ENCODE results near the gene REEP6.
"Not testable (repeated sequence)": the region's sequence is repeated elsewhere in the genome, so short reads cannot be mapped to it uniquely, and the experiment has no call there.

Gene REEP6

GRCh38 chr19:1507763-1508506 is 17.0 kb downstream of the REEP6 start:
- peak; percentile 58 for DNase-seq (ENCODE audit: low read depth)

- no peak for DNase-seq (ENCODE audit: low read depth)
Observed at GRCh38 chr19:1508507-1508856, 17.5 kb downstream of the REEP6 start.

- DNase-seq (ENCODE audit: low read depth), result no peak
Observed at GRCh38 chr19:1509602-1510441, 18.8 kb downstream of the REEP6 start.

GRCh38 chr19:1510442-1510806 is 19.4 kb downstream of the REEP6 start:
- DNase-seq (ENCODE audit: low read depth), result no peak

- no peak for DNase-seq (ENCODE audit: low read depth)
Observed at GRCh38 chr19:1510807-1511206, 19.8 kb downstream of the REEP6 start.

- no peak for DNase-seq (ENCODE audit: low read depth)
Observed at GRCh38 chr19:1511318-1512317, 20.6 kb downstream of the REEP6 start.

- DNase-seq (ENCODE audit: low read depth), result no peak
Observed at GRCh38 chr19:1512671-1513498, 21.9 kb downstream of the REEP6 start, which contains the start of gene ADAMTSL5. ADAMTSL5 (minus strand) TSS chr19:1513019; CDS start chr19:1510943, 2,076 bp downstream.

GRCh38 chr19:1513499-1514294 is 22.7 kb downstream of the REEP6 start:
- no peak for DNase-seq (ENCODE audit: low read depth)

GRCh38 chr19:1514295-1514661 is 23.3 kb downstream of the REEP6 start:
- no peak for DNase-seq (ENCODE audit: low read depth)

- DNase-seq (ENCODE audit: low read depth), result no peak
Observed at GRCh38 chr19:1514986-1515721, 24.2 kb downstream of the REEP6 start.

- DNase-seq (ENCODE audit: low read depth), result no peak
Observed at GRCh38 chr19:1516395-1516753, 25.4 kb downstream of the REEP6 start.

GRCh38 chr19:1518471-1518870 is 27.5 kb downstream of the REEP6 start:
- no peak for DNase-seq (ENCODE audit: low read depth)

- not testable (repeated sequence) for DNase-seq (ENCODE audit: low read depth)
Observed at GRCh38 chr19:1519802-1520201, 28.8 kb downstream of the REEP6 start.

GRCh38 chr19:1520203-1520780 is 29.3 kb downstream of the REEP6 start:
- DNase-seq (ENCODE audit: low read depth), result no peak

GRCh38 chr19:1521636-1522035 is 30.7 kb downstream of the REEP6 start:
- no peak for DNase-seq (ENCODE audit: low read depth)

- DNase-seq (ENCODE audit: low read depth), result no peak
Observed at GRCh38 chr19:1522061-1522460, 31.1 kb downstream of the REEP6 start.

- DNase-seq (ENCODE audit: low read depth), result no peak
Observed at GRCh38 chr19:1522838-1523237, 31.9 kb downstream of the REEP6 start.

- no peak for DNase-seq (ENCODE audit: low read depth)
Observed at GRCh38 chr19:1523412-1524286, 32.7 kb downstream of the REEP6 start, which contains the start of gene PLK5. PLK5 (plus strand) TSS chr19:1524077; CDS start chr19:1526997, 2,920 bp downstream.

Data from GM04503 (cell line).